Activated T-helper 9 cell treated with anti-CD3 and anti-CD28 coated beads, Interleukin-2, amount 50 U/mL, for 16 hours (primary cell): ENCODE data around the gene CLEC18A.
"Not testable (repeated sequence)": the region's sequence is repeated elsewhere in the genome, so short reads cannot be mapped to it uniquely, and the experiment has no call there.

Source experiments
- DNase-seq: peaks from one replicate; pipeline ENCODE4 v3.0.0-alpha.2; 2020; ENCODE audit warnings: low read depth

CLEC18A gene

GRCh38 chr16:69952116-69952515, 982 bp downstream of the CLEC18A start:
- DNase-seq = not testable (repeated sequence)

GRCh38 chr16:69952572-69953355, 1.6 kb downstream of the CLEC18A start:
- not testable (repeated sequence) for DNase-seq

GRCh38 chr16:69954241-69954640, 3.1 kb downstream of the CLEC18A start:
- DNase-seq = not testable (repeated sequence)

GRCh38 chr16:69963312-69963711, 12.2 kb downstream of the CLEC18A start:
- DNase-seq = not testable (repeated sequence)

- DNase-seq = not testable (repeated sequence)
These were observed 14.0 kb downstream of the CLEC18A start for GRCh38 chr16:69964960-69965660.

- not testable (repeated sequence) for DNase-seq
These were observed 14.5 kb downstream of the CLEC18A start for GRCh38 chr16:69965661-69966054.

GRCh38 chr16:69967688-69968087, 16.6 kb downstream of the CLEC18A start:
- DNase-seq = not testable (repeated sequence)

GRCh38 chr16:69968125-69968524, 17.0 kb downstream of the CLEC18A start:
- not testable (repeated sequence) for DNase-seq

GRCh38 chr16:69969657-69970056, 18.5 kb downstream of the CLEC18A start:
- DNase-seq = not testable (repeated sequence)

GRCh38 chr16:69972120-69972519, 21.0 kb downstream of the CLEC18A start:
- DNase-seq = not testable (repeated sequence)

- DNase-seq = not testable (repeated sequence)
These were observed 21.8 kb downstream of the CLEC18A start for GRCh38 chr16:69972935-69973334.

GRCh38 chr16:69985196-69985595, 34.1 kb downstream of the CLEC18A start:
- not testable (repeated sequence) for DNase-seq

GRCh38 chr16:69997956-69998355, 46.8 kb downstream of the CLEC18A start:
- not testable (repeated sequence) for DNase-seq

- DNase-seq = not testable (repeated sequence)
These were observed 48.7 kb downstream of the CLEC18A start for GRCh38 chr16:69999801-70000200.

GRCh38 chr16:70003511-70003910, 52.4 kb downstream of the CLEC18A start:
- not testable (repeated sequence) for DNase-seq

GRCh38 chr16:70008604-70009003, 57.5 kb downstream of the CLEC18A start:
- not testable (repeated sequence) for DNase-seq

- not testable (repeated sequence) for DNase-seq
These were observed 59.5 kb downstream of the CLEC18A start for GRCh38 chr16:70010615-70011014.

GRCh38 chr16:70011120-70011519, 60.0 kb downstream of the CLEC18A start:
- DNase-seq = not testable (repeated sequence)

- DNase-seq = not testable (repeated sequence)
These were observed 61.2 kb downstream of the CLEC18A start for GRCh38 chr16:70012354-70012753.

GRCh38 chr16:70012951-70013350, 61.8 kb downstream of the CLEC18A start:
- DNase-seq = not testable (repeated sequence)
